ENCODE results near the gene MALT1. TPM values are rescaled to one million over a fixed set of nuclear protein-coding genes. Genes with fewer than 3 reads are reported as not detected.

MALT1 gene
- polyA plus RNA-seq, 2 of the 4 experiments (the other 2 are of a cell fraction), result 30.7 to 34.0 TPM

- H3K27ac ChIP-seq, result peak overlapping the region in 1 of 2 experiments; percentile 52; a peak in 1 of 6 replicates
- POLR2A ChIA-PET, result no interaction called here
- H3K4me1 ChIP-seq, result peaks cover 22% of the 10 kb centered on the region
- no peaks in the 10 kb centered on the region for H3K9me3 ChIP-seq
- TF ChIP-seq ZNF302 (CRISPR knock-in tag; IDR thresholded peaks at IDR 0.05), result no peak
- no peak for TF ChIP-seq CBX2 (IDR thresholded peaks at IDR 0.05; ENCODE audit: borderline replicate concordance, low read depth)
- TF ChIP-seq EHMT2 (IDR thresholded peaks at IDR 0.05; ENCODE audit: low read depth), result no peak
- no peak for TF ChIP-seq PHF8 (IDR thresholded peaks at IDR 0.05; ENCODE audit: borderline replicate concordance, low read depth)
- TF ChIP-seq HMGXB4 (CRISPR knock-in tag; IDR thresholded peaks at IDR 0.05; ENCODE audit: borderline replicate concordance), result no peak
- no peak for TF ChIP-seq NPAS2 (CRISPR knock-in tag; IDR thresholded peaks at IDR 0.05; ENCODE audit: borderline replicate concordance)
- TF ChIP-seq REST (IDR thresholded peaks at IDR 0.05), result no peak
- TF ChIP-seq KDM1A (IDR thresholded peaks at IDR 0.05; ENCODE audit: low read depth), result no peak
- no peak for TF ChIP-seq MYC (IDR thresholded peaks at IDR 0.05; ENCODE audit: borderline replicate concordance, low read length)
- no peak for TF ChIP-seq POLR2AphosphoS2 (conservative IDR thresholded peaks at IDR 0.05; ENCODE audit: low read length)
- no peak for TF ChIP-seq CHD2 (IDR thresholded peaks at IDR 0.05; ENCODE audit: low read length, partially characterized antibody)
- TF ChIP-seq HOXB13 (CRISPR knock-in tag; IDR thresholded peaks at IDR 0.05; ENCODE audit: low read depth), result no peak
- TF ChIP-seq RFX5 (IDR thresholded peaks at IDR 0.05), result no peak
- no peak for TF ChIP-seq PBX3 (IDR thresholded peaks at IDR 0.05)
- TF ChIP-seq E2F6 (IDR thresholded peaks at IDR 0.05; ENCODE audit: borderline replicate concordance, low read depth), result no peak
- 73% methylated on average over 5 of the region's 5 CpGs for WGBS (ENCODE audit: missing lambda C conversion rate)
- ATAC-seq (no peak), FAIRE-seq (no peak), DNase-seq (ENCODE audit: low read depth in 1 of 2, low spot score in 1 of 2) (no peak)
- CTCF ChIA-PET, result no interaction called here
- no peak overlapping the region for H3K4me3 ChIP-seq
- no peak overlapping the region for H3K4me2 ChIP-seq
Observed at GRCh38 chr18:58631301-58631700, 40.0 kb upstream of the MALT1 start.

GRCh38 chr18:58632552-58632951 is 38.7 kb upstream of the MALT1 start:
- Histone ChIP-seq H3K4me1 (peaks cover 25% of the 10 kb centered on the region), H3K4me3 (no peak overlapping the region), H3K9me3 (no peaks in the 10 kb centered on the region), H3K4me2 (no peak overlapping the region), H3K27ac (peak overlapping the region in 1 of 2 experiments; percentile 55; a peak in 1 of 6 replicates)
- FAIRE-seq (no peak), ATAC-seq (no peak), DNase-seq (ENCODE audit: low read depth in 1 of 2, low spot score in 1 of 2) (no peak)
- ChIA-PET CTCF (interaction anchor here (0.9 kb wide), 1 partner anchor 29 kb away, joined by 5 read pairs; no protein-coding TSS in a partner anchor), POLR2A (no interaction called here)
- WGBS (ENCODE audit: missing lambda C conversion rate), result 93% methylated on average over 5 of the region's 5 CpGs
- no peak for TF ChIP-seq BCL3 (IDR thresholded peaks at IDR 0.05)
- no peak for TF ChIP-seq MAX (IDR thresholded peaks at IDR 0.05)
- no peak for TF ChIP-seq HOXB5 (CRISPR knock-in tag; IDR thresholded peaks at IDR 0.05)
- no peak for TF ChIP-seq SMC3 (IDR thresholded peaks at IDR 0.05)
- TF ChIP-seq NFE2L2 (conservative IDR thresholded peaks at IDR 0.05; ENCODE audit: low read length), result no peak
- no peak for TF ChIP-seq GATA3 (IDR thresholded peaks at IDR 0.05; ENCODE audit: borderline replicate concordance)
- TF ChIP-seq HOXB13 (CRISPR knock-in tag; IDR thresholded peaks at IDR 0.05; ENCODE audit: low read depth), result no peak
- no peak for TF ChIP-seq REST (IDR thresholded peaks at IDR 0.05)
- no peak for TF ChIP-seq FOSL2 (IDR thresholded peaks at IDR 0.05)
- no peak for TF ChIP-seq FOSL2 (CRISPR knock-in tag; IDR thresholded peaks at IDR 0.05)
- TF ChIP-seq KDM5A (IDR thresholded peaks at IDR 0.05), result no peak
- no peak for TF ChIP-seq HOXA7 (CRISPR knock-in tag; IDR thresholded peaks at IDR 0.05)

Measured in A549 (cell line).